HG03060 (cell line): ENCODE data around the gene ZNF606.

Experiments
- ATAC-seq: cut with Tn5 transposase; IDR thresholded peaks from one replicate; pipeline ENCODE4 v1.9.1; 2021; ENCODE audit warnings: low read depth, moderate number of reproducible peaks; ENCODE audit not compliant: unreplicated experiment

The ZNF606 gene

GRCh38 chr19:58002384-58003173 lies at the start of gene ZNF606:
TSS of gene ZNF606 (minus strand) at chr19:58002820. CDS start at chr19:58001319, 1,501 bp downstream.
- ATAC-seq = peak; percentile 74

GRCh38 chr19:58052256-58052655 lies 49.6 kb upstream of the ZNF606 start:
- ATAC-seq = no peak

GRCh38 chr19:58047672-58048071 lies 45.1 kb upstream of the ZNF606 start:
- ATAC-seq = no peak

GRCh38 chr19:58046856-58047255 lies 44.2 kb upstream of the ZNF606 start:
- no peak for ATAC-seq

- ATAC-seq = no peak
Observed at GRCh38 chr19:58045411-58046050, 42.9 kb upstream of the ZNF606 start.

- ATAC-seq = no peak
Observed at GRCh38 chr19:58044886-58045285, 42.3 kb upstream of the ZNF606 start.

- no peak for ATAC-seq
Observed at GRCh38 chr19:58044391-58044790, 41.8 kb upstream of the ZNF606 start.

GRCh38 chr19:58042495-58043340 lies 40.1 kb upstream of the ZNF606 start:
- ATAC-seq = no peak

GRCh38 chr19:58040751-58041525 lies 38.3 kb upstream of the ZNF606 start:
- no peak for ATAC-seq

GRCh38 chr19:58038688-58039204 lies 36.1 kb upstream of the ZNF606 start:
- ATAC-seq = no peak

- no peak for ATAC-seq
Observed at GRCh38 chr19:58037927-58038687, 35.5 kb upstream of the ZNF606 start.

- no peak for ATAC-seq
Observed at GRCh38 chr19:58035863-58036262, 33.2 kb upstream of the ZNF606 start.

GRCh38 chr19:58034477-58034793 lies 31.8 kb upstream of the ZNF606 start:
- ATAC-seq = no peak

- no peak for ATAC-seq
Observed at GRCh38 chr19:58033741-58034476, 31.3 kb upstream of the ZNF606 start, which contains the start of gene ZSCAN1. TSS of gene ZSCAN1 (plus strand) at chr19:58034025. CDS start at chr19:58037837, 3,812 bp downstream.

- ATAC-seq = no peak
Observed at GRCh38 chr19:58024661-58025060, 22.0 kb upstream of the ZNF606 start.

- no peak for ATAC-seq
Observed at GRCh38 chr19:58022283-58022660, 19.7 kb upstream of the ZNF606 start.

- no peak for ATAC-seq
Observed at GRCh38 chr19:58021541-58022282, 19.1 kb upstream of the ZNF606 start.

GRCh38 chr19:58020129-58020528 lies 17.5 kb upstream of the ZNF606 start:
- ATAC-seq = no peak
